SJSA1 (cell line): ENCODE measurements around the gene CALML6. TPM values are rescaled to one million over a fixed set of nuclear protein-coding genes. Genes with fewer than 3 reads are reported as not detected.

ENCODE experiments used
- DNase-seq, 2 experiments: peaks; one replicate each; pipeline ENCODE4 v3.0.0-alpha.2; 2015 to 2020; ENCODE audit warnings: low spot score in 2 of 2, low read depth in 1 of 2
- H3K27ac ChIP-seq: fragments of 250-450 bp; sonication (Bioruptor Pico); 2 replicates; pipeline ENCODE4 v1.5.1; 2020; ENCODE audit warnings: mild to moderate bottlenecking, moderate library complexity
- H3K27me3 ChIP-seq: fragments of 250-450 bp; sonication (Bioruptor Pico); replicated peaks from 2 replicates; pipeline ENCODE4 v1.5.1; 2020; ENCODE audit warnings: mild to moderate bottlenecking, moderate library complexity
- H3K36me3 ChIP-seq: fragments of 250-450 bp; sonication (Bioruptor Pico); 2 replicates; pipeline ENCODE4 v1.5.1; 2020; ENCODE audit warnings: mild to moderate bottlenecking
- H3K4me1 ChIP-seq: fragments of 250-450 bp; sonication (Bioruptor Pico); replicated peaks from 2 replicates; pipeline ENCODE4 v1.6.1; 2021; ENCODE audit warnings: mild to moderate bottlenecking
- H3K4me3 ChIP-seq: fragments of 250-450 bp; sonication (Bioruptor Pico); 2 replicates; pipeline ENCODE4 v1.5.1; 2020; ENCODE audit warnings: mild to moderate bottlenecking
- H3K9me3 ChIP-seq: fragments of 250-450 bp; sonication (Bioruptor Pico); replicated peaks from 2 replicates; pipeline ENCODE4 v1.5.1; 2020; ENCODE audit warnings: mild to moderate bottlenecking
- total RNA-seq: library from RNA; depleted of rRNA; stranded (reverse); fragments of >200 nt; shearing (Covaris generic); gene quantifications from 2 replicates; pipeline ENCODE4 v1.2.3, GENCODE V29; 2014

The CALML6 gene
- total RNA-seq, 1 experiment from 2014 or later = not detected

DNA sequence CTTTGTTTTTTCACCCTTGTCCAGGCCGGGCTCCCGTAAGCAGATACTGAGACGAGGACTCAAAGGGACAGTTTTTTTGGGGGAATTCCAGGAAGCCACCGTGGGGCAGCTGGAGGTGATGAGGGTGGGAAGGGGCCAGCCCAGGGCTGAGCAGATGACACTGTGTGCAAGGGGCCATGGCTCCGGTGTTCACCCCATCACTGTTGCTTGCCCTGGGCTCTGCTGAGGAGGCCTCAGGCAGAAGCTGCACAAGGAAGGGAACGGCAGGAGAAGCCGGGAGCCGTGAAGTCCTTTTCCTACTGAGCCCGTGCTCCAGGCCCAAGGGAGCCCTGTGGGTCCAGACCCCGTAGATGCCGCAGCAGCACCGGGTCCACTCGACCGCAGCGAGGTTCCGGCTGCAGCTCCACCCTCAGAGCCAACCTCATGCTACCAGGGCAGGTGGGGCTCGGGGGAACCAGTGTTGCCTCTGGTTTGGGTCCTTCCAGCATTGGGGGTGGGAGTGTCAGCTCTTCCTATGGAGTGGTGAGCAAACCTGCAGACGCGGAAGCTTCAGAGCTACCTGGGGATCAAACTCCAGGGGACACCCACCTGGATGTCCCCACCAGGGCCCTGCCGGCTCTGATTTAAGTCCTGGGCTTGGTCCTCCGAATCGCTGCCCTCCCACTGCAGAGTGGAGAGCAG lies 4.3 kb upstream of the CALML6 start:
- Histone ChIP-seq H3K27me3 (no peaks in the 10 kb centered on the region), H3K4me1 (peaks cover 19% of the 10 kb centered on the region), H3K4me3 (no peak overlapping the region), H3K9me3 (peaks cover 4% of the 10 kb centered on the region; the same call in 1 of the 2 replicates), H3K27ac (no peak overlapping the region), H3K36me3 (peaks cover 4% of the 10 kb centered on the region)
- DNase-seq = no peak

DNA sequence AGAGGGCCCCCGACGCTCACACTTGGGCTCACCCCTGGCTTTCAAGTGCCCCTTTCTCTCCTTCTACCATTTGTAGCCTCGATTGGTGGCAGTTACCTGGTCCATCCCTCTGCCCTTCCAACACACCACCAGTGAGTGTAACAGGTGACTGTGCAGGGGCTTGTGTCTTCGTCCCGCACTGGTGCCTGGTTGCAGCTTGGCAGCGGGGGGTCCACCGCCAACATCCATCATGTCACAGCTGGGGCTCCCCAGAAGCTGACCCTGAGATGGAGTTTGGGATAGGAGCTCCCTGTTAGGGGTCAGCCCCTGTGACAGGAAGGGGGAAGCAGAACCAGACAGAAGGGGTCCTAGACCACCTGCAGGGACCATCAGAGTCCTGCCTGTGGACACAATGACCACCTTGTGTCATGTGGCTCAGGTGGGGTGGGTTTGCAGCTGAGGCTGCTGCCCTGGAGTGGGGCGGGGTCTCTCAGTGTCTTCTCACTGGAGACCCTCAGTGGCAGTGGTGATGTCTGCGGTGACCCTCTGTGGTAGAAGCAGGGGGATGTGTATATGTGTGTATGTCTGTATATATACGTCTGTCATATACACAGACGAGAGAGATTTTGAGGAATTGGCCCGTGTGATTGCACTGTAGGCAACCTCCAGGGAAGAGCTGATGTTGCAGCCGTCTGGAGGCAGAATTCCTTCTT lies 3.6 kb upstream of the CALML6 start:
- Histone ChIP-seq H3K4me1 (peaks cover 19% of the 10 kb centered on the region), H3K9me3 (peaks cover 4% of the 10 kb centered on the region; the same call in 1 of the 2 replicates), H3K4me3 (no peak overlapping the region), H3K36me3 (peaks cover 4% of the 10 kb centered on the region), H3K27ac (no peak overlapping the region), H3K27me3 (no peaks in the 10 kb centered on the region)
- no peak for DNase-seq

GRCh38 chr1:1914101-1914970 lies 724 bp upstream of the CALML6 start:
- Histone ChIP-seq H3K9me3 (no peaks in the 10 kb centered on the region), H3K36me3 (no peaks in the 10 kb centered on the region), H3K27ac (no peak overlapping the region), H3K27me3 (no peaks in the 10 kb centered on the region), H3K4me3 (no peak overlapping the region), H3K4me1 (peaks cover 17% of the 10 kb centered on the region)
- DNase-seq = no peak

GRCh38 chr1:1915911-1916840 lies 1.1 kb downstream of the CALML6 start:
- DNase-seq = no peak
- H3K4me1 ChIP-seq = peaks cover 17% of the 10 kb centered on the region
- H3K9me3 ChIP-seq = no peaks in the 10 kb centered on the region
- no peak overlapping the region for H3K4me3 ChIP-seq
- H3K36me3 ChIP-seq = no peaks in the 10 kb centered on the region
- H3K27ac ChIP-seq = no peak overlapping the region
- no peaks in the 10 kb centered on the region for H3K27me3 ChIP-seq

DNA sequence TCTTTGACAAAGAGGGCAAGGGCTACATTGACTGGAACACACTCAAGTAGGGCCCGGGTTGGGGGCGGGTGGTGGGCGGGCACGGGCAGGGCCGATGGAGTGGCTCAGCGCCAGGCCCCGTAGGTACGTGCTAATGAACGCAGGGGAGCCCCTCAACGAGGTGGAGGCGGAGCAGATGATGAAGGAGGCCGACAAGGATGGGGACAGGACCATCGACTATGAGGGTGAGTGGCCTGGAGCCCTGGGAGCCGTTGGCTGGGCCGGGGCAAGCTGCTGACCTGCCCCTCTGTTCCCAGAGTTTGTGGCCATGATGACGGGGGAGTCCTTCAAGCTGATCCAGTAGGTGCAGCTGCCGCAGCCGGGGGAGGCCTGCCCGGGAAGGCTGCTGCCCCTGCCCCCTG lies 1.8 kb downstream of the CALML6 start:
- Histone ChIP-seq H3K4me3 (no peak overlapping the region), H3K27me3 (no peaks in the 10 kb centered on the region), H3K9me3 (no peaks in the 10 kb centered on the region), H3K27ac (no peak overlapping the region), H3K4me1 (peaks cover 17% of the 10 kb centered on the region), H3K36me3 (no peaks in the 10 kb centered on the region)
- no peak for DNase-seq

- H3K27ac ChIP-seq = no peak overlapping the region
- no peaks in the 10 kb centered on the region for H3K9me3 ChIP-seq
- DNase-seq = no peak
- no peaks in the 10 kb centered on the region for H3K27me3 ChIP-seq
- peaks cover 17% of the 10 kb centered on the region for H3K4me1 ChIP-seq
- no peak overlapping the region for H3K4me3 ChIP-seq
- no peaks in the 10 kb centered on the region for H3K36me3 ChIP-seq
These were observed 2.4 kb downstream of the CALML6 start for GRCh38 chr1:1917304-1917976.

GRCh38 chr1:1917995-1918900 lies 3.2 kb downstream of the CALML6 start:
- H3K36me3 ChIP-seq = no peaks in the 10 kb centered on the region
- H3K27ac ChIP-seq = no peak overlapping the region
- DNase-seq = no peak
- H3K4me1 ChIP-seq = peaks cover 17% of the 10 kb centered on the region
- no peaks in the 10 kb centered on the region for H3K27me3 ChIP-seq
- no peaks in the 10 kb centered on the region for H3K9me3 ChIP-seq
- H3K4me3 ChIP-seq = peak overlapping the region; percentile 40

DNA sequence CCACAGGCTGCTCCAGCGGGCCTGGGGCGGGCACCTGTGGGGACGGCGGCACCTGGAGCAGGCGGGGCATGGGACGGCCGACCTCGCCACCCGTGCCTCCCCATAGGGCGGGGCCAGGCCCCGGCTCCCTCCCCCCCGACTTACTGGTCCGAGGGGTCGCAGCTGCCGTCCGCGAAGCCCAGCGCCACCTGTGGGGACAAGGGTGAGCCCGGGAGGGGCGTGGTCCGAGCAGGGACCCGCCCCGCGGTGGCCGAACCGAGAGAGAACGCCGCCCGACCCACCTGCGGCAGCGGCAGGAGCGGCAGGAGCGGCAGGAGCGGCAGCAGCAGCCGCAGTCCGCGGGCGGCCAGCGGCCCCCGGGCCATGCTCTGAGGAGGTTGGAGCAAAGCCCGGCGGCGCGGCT lies 3.8 kb downstream of the CALML6 start, which contains the start of gene TMEM52:
TMEM52 (minus strand) TSS at position 379 of the 403 bp plus-strand sequence; CDS start at position 365, 14 bp downstream.
- H3K9me3 ChIP-seq = no peaks in the 10 kb centered on the region
- no peaks in the 10 kb centered on the region for H3K27me3 ChIP-seq
- H3K4me1 ChIP-seq = peaks cover 17% of the 10 kb centered on the region
- no peaks in the 10 kb centered on the region for H3K36me3 ChIP-seq
- no peak for DNase-seq
- no peak within 1 kb of the TSS for H3K27ac ChIP-seq
- peak within 1 kb of the TSS; percentile 40 for H3K4me3 ChIP-seq

DNA sequence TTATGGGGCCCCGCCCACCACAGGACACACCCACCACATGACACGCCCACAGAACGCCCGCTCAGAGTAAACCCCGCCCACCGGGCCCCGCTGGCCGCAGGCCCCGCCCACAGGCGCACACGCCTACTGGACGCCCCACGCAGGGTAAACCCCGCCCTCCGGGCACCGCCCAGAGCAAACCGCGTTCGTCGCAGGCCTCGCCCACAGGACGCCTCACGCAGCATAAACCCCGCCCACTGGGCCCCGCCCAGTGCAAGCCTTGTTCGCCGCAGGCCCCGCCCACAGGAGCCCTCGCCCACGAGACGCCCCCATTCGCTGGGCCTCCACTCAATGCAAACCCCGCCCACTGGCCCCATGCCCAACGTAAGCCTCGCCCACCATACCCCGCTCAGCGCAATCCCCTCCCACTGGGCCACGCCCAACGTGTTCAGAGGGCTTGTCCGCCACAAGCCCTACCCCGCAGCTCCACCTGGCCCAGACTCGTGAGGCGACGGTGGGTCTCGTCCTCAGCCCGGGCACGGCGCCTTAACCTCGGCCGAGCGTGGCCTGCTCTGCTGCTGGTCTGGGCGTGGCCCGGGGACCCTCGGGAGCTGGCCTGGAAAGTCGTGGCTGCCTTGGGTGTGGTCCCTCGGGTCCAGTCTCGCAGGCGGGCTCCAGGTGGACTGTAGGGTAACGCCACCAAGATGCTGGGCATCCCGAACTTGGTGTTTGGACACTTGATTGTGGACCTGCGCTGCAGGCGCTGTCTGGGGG lies 4.4 kb downstream of the CALML6 start:
- no peaks in the 10 kb centered on the region for H3K36me3 ChIP-seq
- H3K9me3 ChIP-seq = no peaks in the 10 kb centered on the region
- H3K4me1 ChIP-seq = peaks cover 17% of the 10 kb centered on the region
- no peaks in the 10 kb centered on the region for H3K27me3 ChIP-seq
- H3K27ac ChIP-seq = no peak overlapping the region
- peak; percentile 90 to 99 for DNase-seq
- peak overlapping the region; percentile 40 for H3K4me3 ChIP-seq

DNA sequence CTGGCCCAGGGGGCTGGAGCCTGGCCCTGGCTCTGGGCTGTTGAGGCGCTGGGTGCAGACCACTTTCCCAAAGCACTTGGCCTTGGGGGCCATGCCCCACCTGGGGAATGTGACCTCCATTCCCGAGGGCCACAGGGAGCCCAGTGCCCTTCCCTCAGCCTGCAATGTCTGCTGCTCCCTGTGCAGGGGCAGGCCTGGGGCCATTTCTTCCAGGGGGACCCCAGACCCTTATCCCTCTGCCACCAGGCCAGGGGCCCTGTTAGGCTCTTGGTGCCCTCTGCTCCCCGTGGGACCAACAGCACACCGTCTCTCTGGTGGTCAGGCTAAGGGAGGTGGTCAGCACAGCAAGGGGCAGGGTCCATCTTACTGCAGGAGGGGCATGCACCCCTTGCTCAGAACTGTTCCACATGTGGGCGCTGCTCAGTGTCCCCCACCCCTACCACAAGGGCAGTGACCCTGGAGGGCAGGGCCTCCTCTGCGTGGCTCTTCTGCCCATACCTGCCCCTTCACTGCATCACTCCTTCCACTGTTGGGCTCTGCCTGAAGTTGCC lies 5.1 kb downstream of the CALML6 start:
- Histone ChIP-seq H3K9me3 (no peaks in the 10 kb centered on the region), H3K27me3 (no peaks in the 10 kb centered on the region), H3K27ac (no peak overlapping the region), H3K36me3 (no peaks in the 10 kb centered on the region), H3K4me1 (peaks cover 17% of the 10 kb centered on the region), H3K4me3 (no peak overlapping the region)
- no peak for DNase-seq
